PC-9 (cell line): ENCODE measurements around the gene EOLA2.

Experiments
- EZH2 ChIP-seq: fragments of 200-600 bp; sonication (generic); IDR thresholded peaks from 2 replicates; pipeline ENCODE4 v1.8.0; 2017; ENCODE audit warnings: antibody characterized with exemption, low read depth
- TF ChIP-seq, protein P1 (sequence below): fragments of 200-600 bp; sonication (generic); conservative IDR thresholded peaks from 2 replicates; pipeline ENCODE4 v1.6.1; 2017; ENCODE audit warnings: mixed run types, antibody characterized with exemption, mild to moderate bottlenecking, moderate library complexity

DNA sequence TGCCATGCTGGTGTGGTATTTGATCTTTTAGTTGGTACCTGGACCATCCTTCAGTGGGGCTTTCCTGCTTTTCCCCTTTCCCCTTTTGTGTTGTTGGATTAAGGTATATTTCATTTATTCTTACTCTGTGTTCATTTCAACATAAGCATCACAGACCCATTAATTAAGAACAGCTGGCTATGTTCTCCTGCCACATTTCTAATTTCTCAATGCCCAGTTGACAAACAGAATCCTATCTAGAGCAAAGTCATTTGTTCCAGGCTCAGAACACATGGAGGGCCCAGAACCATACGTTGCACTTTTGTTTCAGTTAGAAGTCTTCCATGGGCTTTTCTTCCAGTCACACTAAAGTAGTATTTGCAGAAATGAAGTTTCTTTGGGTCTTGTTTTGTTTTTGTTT lies 46.1 kb upstream of the EOLA2 start:
- TF ChIP-seq, protein P1, sequence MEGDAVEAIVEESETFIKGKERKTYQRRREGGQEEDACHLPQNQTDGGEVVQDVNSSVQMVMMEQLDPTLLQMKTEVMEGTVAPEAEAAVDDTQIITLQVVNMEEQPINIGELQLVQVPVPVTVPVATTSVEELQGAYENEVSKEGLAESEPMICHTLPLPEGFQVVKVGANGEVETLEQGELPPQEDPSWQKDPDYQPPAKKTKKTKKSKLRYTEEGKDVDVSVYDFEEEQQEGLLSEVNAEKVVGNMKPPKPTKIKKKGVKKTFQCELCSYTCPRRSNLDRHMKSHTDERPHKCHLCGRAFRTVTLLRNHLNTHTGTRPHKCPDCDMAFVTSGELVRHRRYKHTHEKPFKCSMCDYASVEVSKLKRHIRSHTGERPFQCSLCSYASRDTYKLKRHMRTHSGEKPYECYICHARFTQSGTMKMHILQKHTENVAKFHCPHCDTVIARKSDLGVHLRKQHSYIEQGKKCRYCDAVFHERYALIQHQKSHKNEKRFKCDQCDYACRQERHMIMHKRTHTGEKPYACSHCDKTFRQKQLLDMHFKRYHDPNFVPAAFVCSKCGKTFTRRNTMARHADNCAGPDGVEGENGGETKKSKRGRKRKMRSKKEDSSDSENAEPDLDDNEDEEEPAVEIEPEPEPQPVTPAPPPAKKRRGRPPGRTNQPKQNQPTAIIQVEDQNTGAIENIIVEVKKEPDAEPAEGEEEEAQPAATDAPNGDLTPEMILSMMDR, result no peak
- no peak for TF ChIP-seq EZH2
